ENCODE data around the gene SCP2. TPM values are rescaled to one million over a fixed set of nuclear protein-coding genes. Genes with fewer than 3 reads are reported as not detected.

SCP2 gene
- total RNA-seq, 1 donor from 2014 or later = 26.3 TPM

DNA sequence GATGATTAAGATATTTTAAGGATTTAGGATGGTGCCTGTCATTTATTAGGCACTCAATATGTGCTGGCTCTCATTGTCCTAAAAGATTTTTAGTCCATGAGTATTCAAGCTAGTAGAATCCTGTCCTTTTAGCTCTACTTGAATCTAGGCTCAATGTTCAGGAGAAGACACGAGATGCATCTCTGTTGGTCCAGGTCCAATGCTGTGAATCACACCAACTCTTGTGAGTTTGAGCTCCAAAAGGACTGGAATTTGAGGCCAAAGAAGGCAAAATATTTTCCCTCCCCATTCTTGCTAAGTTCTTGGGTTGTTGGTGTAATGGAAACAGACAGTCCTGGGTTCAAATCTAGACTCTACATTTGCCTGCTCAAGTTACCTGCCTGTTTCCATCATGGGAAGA, 133.5 kb downstream of the SCP2 start:
- intact Hi-C loops (cut with DNase I) = no loop called here
- Histone ChIP-seq H3K27ac (peak overlapping the region; percentile 12 to 51), H3K36me3 (no peaks in the 10 kb centered on the region), H3K4me3 (no peak overlapping the region), H3K4me1 (peaks cover 5 to 11% of the 10 kb centered on the region in 2 donors), H3K27me3 (no peaks in the 10 kb centered on the region), H3K9me3 (no peaks in the 10 kb centered on the region)
- TF ChIP-seq, protein P1, sequence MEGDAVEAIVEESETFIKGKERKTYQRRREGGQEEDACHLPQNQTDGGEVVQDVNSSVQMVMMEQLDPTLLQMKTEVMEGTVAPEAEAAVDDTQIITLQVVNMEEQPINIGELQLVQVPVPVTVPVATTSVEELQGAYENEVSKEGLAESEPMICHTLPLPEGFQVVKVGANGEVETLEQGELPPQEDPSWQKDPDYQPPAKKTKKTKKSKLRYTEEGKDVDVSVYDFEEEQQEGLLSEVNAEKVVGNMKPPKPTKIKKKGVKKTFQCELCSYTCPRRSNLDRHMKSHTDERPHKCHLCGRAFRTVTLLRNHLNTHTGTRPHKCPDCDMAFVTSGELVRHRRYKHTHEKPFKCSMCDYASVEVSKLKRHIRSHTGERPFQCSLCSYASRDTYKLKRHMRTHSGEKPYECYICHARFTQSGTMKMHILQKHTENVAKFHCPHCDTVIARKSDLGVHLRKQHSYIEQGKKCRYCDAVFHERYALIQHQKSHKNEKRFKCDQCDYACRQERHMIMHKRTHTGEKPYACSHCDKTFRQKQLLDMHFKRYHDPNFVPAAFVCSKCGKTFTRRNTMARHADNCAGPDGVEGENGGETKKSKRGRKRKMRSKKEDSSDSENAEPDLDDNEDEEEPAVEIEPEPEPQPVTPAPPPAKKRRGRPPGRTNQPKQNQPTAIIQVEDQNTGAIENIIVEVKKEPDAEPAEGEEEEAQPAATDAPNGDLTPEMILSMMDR (IDR thresholded peaks at IDR 0.05) = no peak
- DNase-seq (ENCODE audit: low spot score in 2 of 2) = no peak

DNA sequence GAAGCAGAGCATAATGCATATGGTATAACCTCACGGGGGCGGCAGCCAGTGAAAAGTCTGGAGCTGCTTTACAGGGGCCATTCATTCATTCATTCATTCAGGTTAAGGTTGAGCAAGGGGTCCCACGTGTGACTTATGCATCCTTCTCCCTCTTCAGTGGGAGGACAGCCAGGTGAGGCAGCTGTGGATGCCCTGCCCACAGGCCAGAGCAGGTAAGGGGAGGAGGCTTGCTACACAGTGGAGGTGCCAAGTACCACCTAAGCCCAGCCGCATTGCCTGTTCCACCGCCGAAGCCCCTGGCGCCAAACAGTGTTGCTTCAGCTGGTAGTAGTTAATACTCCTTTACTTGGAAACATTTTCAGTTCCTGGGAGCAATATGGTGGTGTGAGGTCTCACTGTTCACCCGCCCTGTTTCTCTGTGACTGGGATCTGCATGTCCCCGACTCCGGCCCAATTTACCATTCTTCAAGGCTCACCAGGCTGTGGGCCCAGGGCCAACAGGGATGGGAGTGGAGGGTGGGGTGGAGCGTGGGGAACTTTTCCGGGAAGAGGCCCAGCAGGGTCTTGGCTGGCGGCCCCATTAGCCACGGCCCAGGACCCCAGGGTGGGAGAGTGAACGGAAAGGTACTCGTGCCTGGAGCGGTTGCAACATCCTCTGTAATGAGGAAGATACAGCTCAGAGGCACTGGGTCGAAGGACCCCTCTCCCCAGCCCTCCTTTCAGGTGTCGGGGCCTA, 134.2 kb downstream of the SCP2 start:
- no peak for DNase-seq (ENCODE audit: low spot score in 2 of 2)
- Histone ChIP-seq H3K9me3 (no peaks in the 10 kb centered on the region), H3K36me3 (no peaks in the 10 kb centered on the region), H3K4me3 (peak overlapping the region; percentile 63 to 93), H3K27me3 (no peaks in the 10 kb centered on the region), H3K4me1 (peaks cover 5 to 11% of the 10 kb centered on the region in 2 donors), H3K27ac (peak overlapping the region; percentile 51 to 55)
- intact Hi-C loops (cut with DNase I) = no loop called here
- TF ChIP-seq, protein P1 (IDR thresholded peaks at IDR 0.05) = no peak

DNA sequence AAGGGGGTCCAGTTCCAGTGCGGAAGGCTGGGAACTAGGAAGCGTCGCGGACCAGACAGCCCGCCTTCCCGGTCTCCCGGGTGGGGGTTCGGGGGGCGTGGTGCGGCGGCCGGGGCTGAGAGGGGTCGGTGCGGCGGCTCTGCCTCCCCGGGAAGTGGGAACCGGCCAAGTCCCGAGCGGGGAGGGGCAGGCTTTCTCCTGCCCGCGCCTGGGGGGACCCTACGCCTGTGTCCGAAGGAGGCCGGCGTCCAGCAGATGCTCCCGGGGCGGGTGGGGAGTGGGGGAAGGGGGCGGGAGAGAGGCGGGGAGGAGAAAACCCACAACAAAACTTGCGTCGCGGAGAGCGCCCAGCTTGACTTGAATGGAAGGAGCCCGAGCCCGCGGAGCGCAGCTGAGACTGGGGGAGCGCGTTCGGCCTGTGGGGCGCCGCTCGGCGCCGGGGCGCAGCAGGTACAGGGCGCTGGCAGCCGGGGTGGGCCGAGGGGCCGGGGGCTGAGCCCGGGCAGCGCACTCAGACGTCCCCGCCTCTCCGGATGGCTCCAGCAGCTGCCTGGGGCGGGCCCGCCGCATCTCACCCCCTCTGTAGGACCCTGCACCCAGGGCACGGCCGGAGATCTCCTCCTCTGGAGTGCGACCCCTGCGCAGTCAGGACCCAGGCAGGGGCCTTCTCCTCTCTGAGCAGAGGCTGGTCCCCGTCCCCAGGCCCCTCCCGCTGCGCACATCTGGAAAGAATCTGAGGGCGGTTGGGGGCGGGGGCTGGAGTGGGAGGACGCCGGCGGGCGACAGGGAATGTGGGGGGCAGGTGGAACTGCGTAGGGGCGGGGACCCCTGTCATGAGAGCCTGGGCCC, 135.0 kb downstream of the SCP2 start, which contains the start of gene PODN:
PODN (plus strand) TSS at position 355 of the 849 bp plus-strand sequence. CDS start 7,643 bp downstream, outside the sequence.
- intact Hi-C loops (cut with DNase I) = no loop called here

DNA sequence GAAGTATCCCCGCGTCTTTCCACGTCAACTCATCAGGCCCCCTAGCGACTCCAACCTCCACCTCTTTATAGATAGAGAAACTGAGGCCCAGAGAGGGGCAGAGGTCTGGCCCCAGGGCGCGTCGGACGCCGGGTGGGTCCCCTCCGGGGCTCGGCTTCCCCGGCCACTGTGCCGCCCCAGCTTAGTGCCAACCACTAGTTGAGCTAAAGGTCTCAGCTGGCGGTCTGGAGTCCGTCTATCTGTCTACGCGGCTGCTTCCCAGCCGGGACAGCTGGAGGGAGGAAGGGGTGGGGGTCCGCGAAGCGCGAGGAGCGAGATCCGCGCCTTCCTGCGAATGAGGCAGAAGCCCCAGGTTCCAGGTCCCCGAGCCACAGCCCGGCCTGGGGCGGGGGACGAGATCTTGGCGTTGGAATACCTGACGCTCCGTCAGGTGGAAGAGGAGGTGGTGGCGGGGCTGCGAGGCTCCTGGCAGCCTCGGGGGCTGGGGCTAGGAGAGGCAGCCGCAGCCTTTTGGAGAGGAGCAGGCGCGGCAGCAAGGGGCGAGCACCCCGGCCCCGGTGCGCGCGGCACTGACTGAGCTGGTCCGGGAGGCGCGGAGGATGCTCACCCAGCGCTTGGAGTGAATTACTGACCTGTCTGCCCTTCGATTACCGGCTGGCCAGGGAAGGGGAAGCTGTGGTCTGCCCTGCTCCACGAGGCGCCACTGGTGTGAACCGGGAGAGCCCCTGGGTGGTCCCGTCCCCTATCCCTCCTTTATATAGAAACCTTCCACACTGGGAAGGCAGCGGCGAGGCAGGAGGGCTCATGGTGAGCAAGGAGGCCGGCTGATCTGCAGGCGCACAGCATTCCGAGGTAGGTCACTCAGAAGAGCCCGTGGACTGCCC, 135.9 kb downstream of the SCP2 start:
- Histone ChIP-seq H3K4me3 (peak overlapping the region; percentile 63 to 93), H3K27ac (peak overlapping the region; percentile 45 to 55), H3K27me3 (no peaks in the 10 kb centered on the region), H3K9me3 (no peaks in the 10 kb centered on the region), H3K36me3 (no peaks in the 10 kb centered on the region), H3K4me1 (peaks cover 5 to 11% of the 10 kb centered on the region in 2 donors)
- no peak for DNase-seq (ENCODE audit: low spot score in 2 of 2)
- TF ChIP-seq, protein P1 (IDR thresholded peaks at IDR 0.05) = no peak
- intact Hi-C loops (cut with DNase I) = no loop called here

More for the DNA sequence above, 135.0 kb downstream of the SCP2 start, which contains the start of gene PODN:
- H3K36me3 ChIP-seq = no peaks in the 10 kb centered on the region
- peaks cover 5 to 11% of the 10 kb centered on the region in 2 donors for H3K4me1 ChIP-seq
- TF ChIP-seq, protein P1 (IDR thresholded peaks at IDR 0.05) = no peak
- no peak for DNase-seq (ENCODE audit: low spot score in 2 of 2)
- no peaks in the 10 kb centered on the region for H3K27me3 ChIP-seq
- H3K4me3 ChIP-seq = peak within 1 kb of the TSS; percentile 63 to 93
- H3K9me3 ChIP-seq = no peaks in the 10 kb centered on the region
- H3K27ac ChIP-seq = peak within 1 kb of the TSS; percentile 51 to 55
